Stimulated activated CD8-positive, alpha-beta memory T cell treated with anti-CD3 and anti-CD28 coated beads, Interleukin-12 subunit alpha, Interleukin-12 subunit beta, amount 100 ng/mL, for 24 hours (primary cell): ENCODE data around the gene OSBPL1A.
A peak's percentile ranks its signal among the peaks of the same experiment; 100 is the strongest.

ENCODE experiments used
- DNase-seq: peaks from one replicate; pipeline ENCODE4 v3.0.0-alpha.2; 2020; ENCODE audit errors: extremely low read depth

Gene OSBPL1A

DNA sequence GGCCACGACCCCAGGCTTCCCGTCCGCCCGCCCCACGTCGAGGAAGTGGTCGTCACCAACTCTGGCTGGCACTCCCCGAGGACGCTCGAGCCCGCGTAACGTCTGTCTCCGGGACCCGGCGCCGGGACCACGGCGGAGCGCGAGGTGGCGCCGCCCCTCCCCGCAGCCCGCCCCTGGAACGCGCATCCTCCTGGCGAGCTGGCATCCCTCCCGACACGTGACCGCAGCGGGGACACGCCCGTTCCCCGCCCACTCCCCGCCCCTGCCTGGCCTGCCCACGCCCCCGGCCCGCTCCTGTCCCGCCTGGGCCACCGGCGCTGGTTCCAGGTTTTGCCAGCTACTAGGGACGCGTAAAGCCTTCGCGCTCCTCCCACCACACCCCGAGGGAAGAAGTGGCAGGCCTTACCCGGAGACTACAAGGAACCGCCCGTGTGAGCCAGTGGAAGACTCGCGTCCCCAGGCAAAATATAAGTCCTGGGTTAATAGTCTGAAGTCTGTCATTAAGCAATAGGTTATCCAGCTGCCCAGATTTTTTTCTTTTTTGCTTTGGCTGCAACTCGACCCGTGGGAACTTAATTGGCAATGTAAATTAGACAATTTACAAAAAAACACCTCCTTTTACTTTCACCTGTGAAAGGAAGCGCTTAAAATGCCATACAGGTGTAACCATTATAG is at the start of gene OSBPL1A:
TSS of gene OSBPL1A (minus strand) at position 131 of the 675 bp plus-strand sequence. CDS start 20,291 bp downstream, outside the sequence.
- DNase-seq: peak; percentile 52

DNA sequence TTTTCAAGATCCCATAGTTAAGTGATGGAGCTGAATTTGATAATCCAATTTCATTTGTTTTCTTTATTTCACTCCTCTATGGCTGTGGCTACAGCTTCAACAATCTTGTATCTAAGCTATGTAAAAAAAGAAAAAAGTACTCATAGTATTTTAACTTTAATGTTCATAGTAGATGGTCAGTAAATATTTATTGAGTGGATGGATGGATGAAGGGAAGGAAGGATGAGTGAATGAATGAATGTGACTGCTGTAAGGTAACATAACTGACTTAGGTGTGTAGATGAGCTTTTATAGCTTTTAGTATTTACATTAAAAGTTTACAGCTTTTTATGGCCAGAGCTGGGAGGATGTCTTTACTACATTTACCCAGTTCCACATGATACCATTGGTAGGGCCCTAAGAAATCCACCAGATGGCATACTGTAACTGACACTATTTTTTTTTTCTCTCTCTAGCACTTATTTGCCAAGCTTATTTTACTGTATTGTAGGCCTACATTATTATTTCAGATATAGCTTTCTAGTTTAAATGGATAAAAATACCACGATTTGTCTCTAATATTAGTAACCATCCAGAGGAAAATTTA is 49.4 kb upstream of the OSBPL1A start:
- no peak for DNase-seq

- no peak for DNase-seq
Measured at GRCh38 chr18:24446453-24446852, 48.8 kb upstream of the OSBPL1A start.

DNA sequence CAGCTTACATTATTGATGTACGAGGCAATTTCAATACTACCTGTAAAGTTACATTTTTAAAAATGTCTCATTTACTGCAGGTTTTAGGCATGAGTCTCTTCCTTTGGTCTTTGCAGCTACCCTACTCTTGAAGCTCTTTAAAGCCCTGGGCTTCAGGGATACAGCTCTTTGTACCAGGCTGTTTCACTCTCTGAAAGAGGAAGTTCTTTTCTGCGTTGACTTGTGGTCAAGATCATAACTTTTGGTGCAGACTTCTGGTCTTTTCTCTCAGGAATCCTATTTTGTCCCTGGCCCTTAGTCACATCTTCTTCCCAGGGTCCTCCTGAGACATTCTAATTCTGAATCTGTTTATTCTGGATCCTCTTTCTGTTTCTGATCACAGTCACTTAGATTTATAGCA is 46.2 kb upstream of the OSBPL1A start:
- no peak for DNase-seq

- no peak for DNase-seq
Measured at GRCh38 chr18:24436939-24437338, 39.3 kb upstream of the OSBPL1A start.

GRCh38 chr18:24432618-24433017 is 35.0 kb upstream of the OSBPL1A start:
- no peak for DNase-seq

GRCh38 chr18:24429188-24429587 is 31.6 kb upstream of the OSBPL1A start:
- no peak for DNase-seq

DNA sequence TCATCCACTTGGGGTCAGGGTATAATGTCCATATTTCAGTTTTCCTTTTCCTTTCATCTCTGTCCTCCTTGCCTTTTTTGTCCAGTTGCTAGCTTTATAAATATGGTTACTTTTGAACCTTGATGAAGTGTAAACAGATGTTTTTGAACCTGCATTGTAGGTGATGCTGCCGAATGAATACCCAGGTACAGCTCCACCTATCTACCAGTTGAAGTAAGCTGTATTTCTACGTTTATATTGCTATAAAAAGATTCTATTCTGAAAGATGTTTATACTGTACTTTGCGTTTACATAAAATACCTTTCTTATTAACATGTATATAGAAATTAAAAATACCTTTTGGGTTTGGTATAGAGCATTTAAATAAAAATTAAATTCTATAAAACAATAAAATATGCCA is 31.1 kb upstream of the OSBPL1A start:
- DNase-seq: no peak

DNA sequence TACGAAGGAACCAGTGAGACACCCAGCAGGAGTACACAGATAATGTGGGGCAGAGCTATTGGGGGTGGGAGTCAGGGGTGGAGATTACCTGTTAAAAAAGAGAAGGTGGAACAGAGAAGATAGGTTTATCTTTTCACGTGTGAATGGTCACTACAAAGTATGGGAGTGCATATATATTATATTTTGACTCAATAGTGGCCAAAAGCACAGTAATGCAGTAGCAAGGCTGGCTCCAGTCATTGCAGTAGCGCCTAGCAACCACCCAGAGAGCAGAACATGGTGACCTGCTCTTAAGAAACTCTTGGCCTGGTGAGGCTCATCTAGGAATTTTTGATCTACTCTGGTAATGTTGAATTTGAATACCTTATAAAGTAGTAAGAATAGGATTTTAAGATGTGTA is 29.9 kb upstream of the OSBPL1A start:
- DNase-seq: no peak

GRCh38 chr18:24426398-24427294 is 29.0 kb upstream of the OSBPL1A start, which contains the start of gene IMPACT:
TSS of gene IMPACT (plus strand) at chr18:24426670. CDS start at chr18:24426757, 87 bp downstream.
- peak; percentile 55 for DNase-seq

DNA sequence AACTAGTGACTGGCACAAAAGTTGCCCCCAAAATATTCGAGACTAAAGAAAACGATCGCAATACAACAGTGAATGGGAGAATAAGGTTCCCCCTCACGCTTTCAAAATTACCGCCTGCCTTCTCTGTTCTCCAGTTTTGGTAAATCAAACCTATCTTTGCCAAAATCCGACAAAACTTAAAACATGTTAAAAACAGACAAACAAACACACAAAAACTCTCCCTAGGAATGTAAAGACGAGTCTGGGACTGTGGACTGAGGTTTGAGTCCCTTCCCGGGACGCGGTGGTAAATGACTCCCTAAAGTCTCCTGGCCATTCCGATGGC is 28.4 kb upstream of the OSBPL1A start:
- DNase-seq: no peak

- no peak for DNase-seq
Measured at GRCh38 chr18:24421831-24422230, 24.2 kb upstream of the OSBPL1A start.

GRCh38 chr18:24420551-24420950 is 22.9 kb upstream of the OSBPL1A start:
- DNase-seq: no peak

GRCh38 chr18:24417480-24417879 is 19.9 kb upstream of the OSBPL1A start:
- no peak for DNase-seq

DNA sequence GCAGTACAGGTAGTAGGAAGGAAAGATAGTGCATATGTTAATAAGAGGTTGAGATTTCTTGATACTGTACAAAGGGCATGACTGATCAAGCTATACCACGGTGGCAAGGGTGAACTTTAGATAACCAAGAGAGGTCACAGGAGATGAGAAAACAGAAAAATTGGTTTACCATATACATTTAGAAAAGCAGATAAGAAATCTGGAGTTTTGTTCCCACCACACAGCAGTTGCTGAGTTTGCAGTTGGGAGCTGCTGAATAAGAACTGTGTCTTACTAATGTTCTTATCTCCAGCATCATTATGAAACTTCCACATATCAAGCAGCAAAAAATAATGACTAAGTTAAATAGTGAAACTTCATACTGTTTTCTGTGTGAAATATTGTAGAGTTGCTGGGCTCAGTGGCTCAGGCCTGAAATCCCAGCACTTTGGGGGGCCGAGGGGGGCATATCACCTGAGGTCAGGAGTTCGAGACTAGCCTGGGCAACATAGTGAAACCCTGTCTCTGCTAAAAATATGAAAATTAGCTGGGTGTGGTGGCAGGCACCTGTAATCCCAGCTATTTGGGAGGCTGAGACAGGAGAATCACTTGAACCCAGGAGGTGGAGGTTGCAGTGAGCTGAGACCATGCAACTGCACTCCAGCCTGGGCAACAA is 16.9 kb upstream of the OSBPL1A start:
- no peak for DNase-seq

- DNase-seq: no peak
Measured at GRCh38 chr18:24413148-24413547, 15.5 kb upstream of the OSBPL1A start.

DNA sequence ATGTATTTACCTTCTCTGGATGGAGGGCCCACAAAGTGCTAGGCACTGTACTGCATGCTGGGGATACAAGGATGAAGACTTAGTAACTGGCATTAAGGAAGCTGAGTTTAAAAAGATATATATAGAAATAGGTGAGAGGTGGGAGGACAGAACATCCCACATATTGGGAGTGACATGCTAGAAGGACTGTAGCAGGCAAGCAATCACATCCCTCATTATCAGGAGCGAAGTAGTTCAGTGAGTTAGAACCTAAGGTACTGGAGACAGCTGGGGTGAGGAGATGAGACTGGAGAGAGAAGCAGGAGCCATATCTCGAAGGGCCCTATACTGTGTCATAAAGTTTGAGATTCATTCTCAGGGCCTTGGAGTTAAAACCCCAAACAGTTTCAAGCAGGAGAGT is 10.9 kb upstream of the OSBPL1A start:
- DNase-seq: no peak

GRCh38 chr18:24404591-24404990 is 7.0 kb upstream of the OSBPL1A start:
- no peak for DNase-seq

DNA sequence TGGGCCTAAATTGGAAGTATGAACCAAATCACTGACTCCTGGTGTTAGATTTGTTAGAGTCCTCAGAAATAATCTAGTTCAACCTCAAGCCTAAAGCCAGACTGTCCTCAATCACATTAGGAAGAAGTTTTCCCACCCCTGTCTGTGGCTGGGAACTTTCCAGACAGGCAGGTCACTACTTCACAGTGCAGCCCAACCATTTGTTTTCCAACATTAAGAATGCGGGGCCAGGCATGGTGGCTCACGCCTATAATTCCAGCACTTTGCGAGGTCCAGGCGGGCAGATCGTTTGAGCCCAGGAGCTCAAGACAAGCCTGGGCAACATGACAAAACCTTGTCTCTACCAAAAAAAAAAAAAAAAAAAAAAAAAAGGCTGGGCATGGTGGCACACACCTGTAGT is 5.5 kb upstream of the OSBPL1A start:
- no peak for DNase-seq

GRCh38 chr18:24402209-24402785 is 4.7 kb upstream of the OSBPL1A start:
- DNase-seq: no peak

- no peak for DNase-seq
Measured at GRCh38 chr18:24400587-24400986, 3.0 kb upstream of the OSBPL1A start.

GRCh38 chr18:24398540-24398939 is 916 bp upstream of the OSBPL1A start:
- no peak for DNase-seq
